HG03175 (cell line): ENCODE data around the gene MYCN.
"Not testable (repeated sequence)": the region's sequence is repeated elsewhere in the genome, so short reads cannot be mapped to it uniquely, and the experiment has no call there.

ENCODE experiments used
- ATAC-seq: cut with Tn5 transposase; IDR thresholded peaks from one replicate; pipeline ENCODE4 v1.9.1; 2021; ENCODE audit warnings: mild to moderate bottlenecking, moderate library complexity; ENCODE audit not compliant: unreplicated experiment

The MYCN gene

DNA sequence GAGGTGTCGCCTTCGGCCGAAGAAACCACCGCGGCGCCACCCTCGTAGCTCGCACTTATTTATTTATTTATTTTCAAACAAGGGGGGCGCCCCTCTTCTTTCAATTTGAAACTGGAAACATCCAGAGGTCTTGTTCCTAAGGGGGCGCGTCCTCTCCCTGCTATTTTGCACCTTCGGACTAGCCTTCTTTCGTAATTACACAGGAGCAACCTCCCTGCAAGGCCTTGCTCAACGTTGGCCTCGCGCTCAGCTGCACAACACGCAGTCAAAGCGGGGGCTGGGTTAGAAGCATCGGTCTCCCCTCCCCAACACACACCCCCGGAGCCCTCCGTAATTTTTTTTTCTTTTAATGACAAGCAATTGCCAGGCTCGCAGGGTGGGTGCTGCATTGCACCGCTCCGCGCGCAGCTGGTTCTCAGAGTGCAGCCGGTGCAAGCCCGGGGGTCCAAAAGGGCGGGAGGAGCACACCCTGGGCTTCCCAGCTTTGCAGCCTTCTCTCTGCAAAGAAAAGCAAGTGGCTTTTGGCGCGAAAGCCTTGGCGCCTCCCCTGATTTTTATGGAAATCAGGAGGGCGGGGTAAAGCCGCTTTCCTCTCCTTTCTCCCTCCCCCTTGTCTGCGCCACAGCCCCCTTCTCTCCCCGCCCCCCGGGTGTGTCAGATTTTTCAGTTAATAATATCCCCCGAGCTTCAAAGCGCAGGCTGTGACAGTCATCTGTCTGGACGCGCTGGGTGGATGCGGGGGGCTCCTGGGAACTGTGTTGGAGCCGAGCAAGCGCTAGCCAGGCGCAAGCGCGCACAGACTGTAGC lies at the start of gene MYCN:
Gene MYCN (plus strand): TSS at position 697 of the 807 bp plus-strand sequence. CDS start 1,515 bp downstream, outside the sequence.
- ATAC-seq: peak; percentile 20

DNA sequence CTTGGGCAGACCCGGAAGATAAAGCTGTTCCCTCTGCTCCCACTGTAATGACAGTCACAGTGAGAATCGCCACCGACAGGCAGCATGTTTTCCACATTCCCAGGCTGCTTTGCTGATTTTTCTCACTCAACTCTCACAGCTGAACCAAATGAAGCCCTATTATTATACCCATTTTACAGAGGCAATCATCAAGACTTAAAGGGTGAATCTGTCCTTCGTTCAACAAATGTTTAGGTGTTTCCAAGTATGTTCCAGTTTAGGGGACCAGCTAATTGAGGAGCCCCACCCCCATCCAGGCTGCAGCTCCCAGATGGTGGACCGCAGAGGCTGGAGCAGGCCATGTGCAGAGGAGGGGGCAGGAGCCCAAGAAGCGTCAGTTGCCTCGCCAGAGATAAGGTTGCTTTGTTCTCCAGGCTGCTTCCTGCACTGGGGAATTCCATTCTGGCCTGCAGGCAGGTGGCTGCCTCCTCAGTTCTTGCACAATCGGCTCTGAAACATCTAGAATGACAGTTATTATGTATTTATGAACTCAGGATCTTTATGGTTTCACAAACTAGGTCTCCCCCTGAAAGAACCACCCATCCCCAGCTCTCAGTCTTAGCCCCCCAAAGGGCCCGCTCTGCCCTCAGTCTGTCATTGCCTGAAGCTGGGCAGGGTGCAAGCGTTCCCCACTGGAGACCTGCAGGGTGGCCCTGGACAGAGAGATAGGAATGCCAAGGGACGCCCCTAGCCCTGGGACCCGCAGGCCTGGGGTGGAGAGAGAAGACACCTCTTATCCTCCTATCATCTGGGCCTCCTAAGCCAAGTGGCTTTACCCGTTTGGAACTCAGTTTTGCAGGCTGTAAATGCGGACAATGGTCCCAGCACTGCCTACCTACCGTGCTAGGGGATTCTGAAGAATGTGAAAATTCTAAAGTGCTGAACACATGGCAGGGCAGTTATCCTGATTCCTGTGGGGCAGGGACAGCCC lies 49.1 kb upstream of the MYCN start:
- no peak for ATAC-seq

DNA sequence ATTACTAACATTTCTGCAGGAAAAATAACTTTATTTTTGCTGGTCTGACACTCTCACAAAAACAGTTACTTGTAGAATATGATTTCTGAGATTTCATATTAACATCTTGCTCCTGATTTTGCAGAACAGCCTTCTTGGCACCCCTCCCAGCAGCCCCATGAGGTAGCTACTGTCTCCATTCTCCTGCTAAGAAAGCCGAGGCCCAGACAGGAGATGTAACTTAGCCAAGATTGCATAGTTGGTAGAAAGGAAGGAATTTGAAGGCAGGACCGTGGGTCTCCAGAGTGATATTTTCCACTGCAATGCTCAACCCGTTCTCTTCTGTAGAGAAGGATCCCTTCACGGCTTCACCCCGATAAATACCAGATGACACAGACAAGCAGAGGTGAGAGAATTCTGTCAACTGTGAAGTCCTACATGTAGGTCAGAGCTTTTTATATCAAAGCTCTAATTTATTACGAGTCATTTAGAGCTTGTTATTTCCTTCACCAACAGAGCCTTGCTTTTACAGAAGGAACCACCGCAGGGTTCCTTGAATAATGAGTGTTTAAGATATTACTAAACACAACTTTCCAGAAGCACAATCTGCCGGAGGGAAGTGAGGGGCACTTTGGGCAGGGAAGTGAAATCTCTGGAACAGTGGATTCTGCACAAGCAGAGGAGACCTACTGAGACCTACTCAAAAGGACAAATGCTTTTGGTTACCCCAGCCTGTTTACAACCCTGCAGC lies 48.0 kb upstream of the MYCN start:
- no peak for ATAC-seq

DNA sequence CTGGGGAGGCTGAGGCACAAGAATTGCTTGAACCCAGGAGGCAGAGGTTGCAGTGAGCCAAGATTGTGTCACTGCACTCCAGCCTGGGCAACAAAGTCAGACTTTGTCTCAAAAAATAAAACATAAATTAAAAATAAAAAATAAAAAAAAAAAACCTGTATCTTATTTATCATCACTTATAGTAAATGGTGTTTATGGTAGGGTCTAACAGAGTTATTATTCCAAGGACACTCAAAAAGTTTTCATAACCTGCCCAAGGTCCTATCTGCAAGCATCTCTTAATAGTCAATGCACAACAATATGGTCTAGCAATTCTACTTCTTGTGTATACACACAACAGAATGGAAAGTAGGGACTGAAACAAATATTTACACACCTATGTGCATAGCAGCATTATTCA lies 47.3 kb upstream of the MYCN start:
- no peak for ATAC-seq

DNA sequence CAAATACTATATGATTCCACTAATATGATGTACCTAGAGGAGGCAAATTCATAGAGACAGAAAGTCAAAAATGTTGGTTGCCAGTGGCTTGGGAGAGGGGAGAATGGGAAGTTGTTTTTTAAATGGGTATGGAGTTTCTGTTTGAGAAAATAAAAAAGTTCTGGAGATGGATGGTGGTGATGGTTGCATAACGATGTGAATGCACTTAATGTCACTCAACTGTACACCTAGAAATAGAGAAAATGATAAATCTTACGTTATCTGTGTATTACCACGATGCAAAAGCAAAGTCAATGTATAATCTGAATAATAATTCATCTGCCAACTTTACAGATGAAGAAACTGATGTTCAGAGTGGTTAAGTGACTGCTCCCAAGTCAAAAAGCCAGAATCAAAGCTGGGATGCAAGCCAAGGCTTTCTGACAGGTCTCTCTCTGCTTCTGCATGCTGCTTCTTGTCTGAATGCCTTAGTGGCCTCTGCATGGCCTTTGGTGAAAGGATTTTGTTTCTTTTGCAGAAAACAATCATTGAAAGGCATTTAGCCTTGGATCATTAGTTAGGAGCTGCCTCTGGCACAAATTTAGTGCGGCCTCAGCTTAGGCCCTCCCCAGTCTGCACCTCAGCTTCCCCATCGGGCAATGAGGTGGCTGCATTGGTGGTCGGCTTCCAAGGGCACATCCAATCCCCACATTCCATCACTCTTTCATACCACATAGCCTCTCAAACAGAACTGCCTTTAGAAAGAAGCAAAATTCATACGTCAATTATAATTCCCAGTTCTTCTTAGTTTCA lies 46.5 kb upstream of the MYCN start:
- ATAC-seq: no peak

DNA sequence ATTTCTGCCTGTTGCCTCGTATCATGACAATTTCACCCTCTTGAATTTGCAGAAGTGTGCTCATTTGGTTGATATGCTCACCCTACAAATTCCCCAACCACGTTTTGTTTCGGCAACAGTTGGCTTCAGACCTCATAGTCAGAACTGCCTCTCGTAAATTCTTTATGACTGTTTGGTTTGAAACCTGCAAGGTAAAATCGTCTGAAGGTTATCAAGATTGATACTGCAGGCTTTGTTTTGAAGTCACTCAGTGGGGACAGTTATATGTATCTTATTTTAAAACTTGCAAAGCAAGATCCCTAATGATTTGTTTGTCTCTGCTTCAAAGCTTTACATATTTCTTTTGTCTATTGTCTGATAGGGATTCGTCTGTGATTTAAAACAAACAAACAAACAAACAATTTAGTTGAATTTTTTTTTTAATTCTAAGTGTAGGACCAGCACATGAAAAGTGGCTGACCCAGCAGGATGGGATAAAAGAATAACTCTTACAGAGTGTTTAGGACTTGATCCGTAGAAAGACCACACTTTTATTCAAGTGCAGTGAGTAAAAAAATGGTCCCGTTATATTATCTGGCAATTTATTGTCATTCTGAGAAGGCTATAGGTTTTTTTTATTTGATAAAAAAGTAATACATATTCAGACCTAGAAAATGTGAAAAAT lies 45.7 kb upstream of the MYCN start:
- no peak for ATAC-seq

DNA sequence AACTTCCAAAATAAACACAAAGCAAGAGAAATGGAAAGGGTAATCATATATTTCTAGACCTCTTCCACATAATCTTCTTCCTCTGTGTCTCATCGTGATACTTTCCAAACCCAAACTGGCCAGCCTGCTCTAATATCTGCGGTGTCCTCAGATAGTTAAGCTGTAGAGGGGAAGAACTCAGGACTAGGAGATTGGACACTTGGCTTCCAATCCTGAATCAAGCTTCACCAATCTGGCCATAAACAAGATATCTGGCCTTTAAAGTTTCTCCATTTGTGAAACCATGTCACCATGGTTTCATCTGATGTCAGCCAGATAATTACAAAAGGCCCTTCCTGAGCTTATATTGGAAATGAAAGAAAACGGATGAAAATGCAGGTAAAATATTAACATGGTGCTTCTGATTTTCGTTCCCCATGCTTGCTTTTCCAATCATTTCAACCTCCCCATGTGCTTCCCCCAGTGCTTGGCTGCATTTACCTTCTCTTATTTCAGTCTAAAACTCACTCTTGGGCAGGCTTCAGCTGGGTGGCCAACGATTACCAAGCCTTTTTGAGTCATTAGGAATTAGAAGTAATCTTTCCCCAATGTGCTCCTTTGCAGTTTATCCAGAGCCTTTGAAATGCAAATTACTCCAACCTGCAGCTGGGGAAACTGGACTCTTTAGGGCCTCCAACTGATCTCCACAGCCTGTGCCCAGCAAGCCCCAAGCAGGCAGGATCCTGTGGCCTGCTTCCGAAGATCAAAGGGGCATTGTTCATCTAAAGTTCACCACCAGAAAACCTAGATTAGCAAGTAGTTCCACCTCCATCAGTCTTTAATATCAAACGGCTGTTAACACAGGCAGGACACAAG lies 44.5 kb upstream of the MYCN start:
- no peak for ATAC-seq

DNA sequence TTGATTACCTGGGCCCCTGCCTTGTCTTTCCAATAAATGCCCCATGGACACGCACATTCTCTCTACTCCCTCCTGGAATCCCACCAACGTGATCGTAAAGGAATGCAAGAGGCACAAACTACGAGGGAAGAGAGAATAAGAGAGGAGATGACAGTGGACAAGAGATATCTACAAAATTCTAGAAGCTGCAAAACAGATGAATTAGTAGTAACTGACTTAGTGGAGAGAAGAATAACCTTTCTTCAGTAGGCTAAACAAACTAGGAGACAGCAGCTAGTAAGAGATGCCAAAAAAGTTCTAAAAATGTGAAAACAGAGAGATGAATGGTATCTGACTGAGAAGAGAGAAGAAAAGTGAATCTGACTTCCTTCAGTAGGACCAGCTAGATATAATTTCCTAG lies 43.5 kb upstream of the MYCN start:
- no peak for ATAC-seq

DNA sequence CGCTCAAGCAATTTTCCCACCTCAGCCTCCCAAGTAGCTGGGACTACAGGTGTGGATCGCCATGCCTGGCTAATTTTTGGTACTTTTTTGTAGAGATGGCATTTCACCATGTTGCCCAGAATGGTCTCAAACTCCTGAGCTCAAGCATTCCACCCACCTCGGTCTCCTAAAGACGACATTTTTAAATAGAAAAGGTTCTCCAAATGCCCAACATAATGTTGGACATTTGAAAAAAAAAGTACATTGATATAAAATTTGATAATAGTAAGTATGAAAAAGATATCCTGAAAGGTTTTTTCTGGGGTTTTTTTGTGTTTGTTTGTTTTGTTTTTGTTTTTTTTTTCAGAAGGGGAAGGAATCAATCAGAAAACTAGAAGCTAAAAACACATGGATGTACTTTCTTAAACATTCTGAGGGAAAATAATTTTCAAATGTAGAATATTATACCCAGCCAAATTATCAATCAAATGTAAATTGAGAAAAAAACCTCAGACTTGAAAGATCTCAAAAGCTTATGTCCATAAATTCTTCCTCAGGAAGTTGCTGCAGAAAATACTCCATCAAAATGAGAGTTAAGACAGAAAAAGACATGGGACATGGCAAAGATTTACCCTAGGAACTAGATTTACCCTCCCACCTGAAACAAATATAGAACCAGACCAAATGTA lies 42.8 kb upstream of the MYCN start:
- no peak for ATAC-seq

DNA sequence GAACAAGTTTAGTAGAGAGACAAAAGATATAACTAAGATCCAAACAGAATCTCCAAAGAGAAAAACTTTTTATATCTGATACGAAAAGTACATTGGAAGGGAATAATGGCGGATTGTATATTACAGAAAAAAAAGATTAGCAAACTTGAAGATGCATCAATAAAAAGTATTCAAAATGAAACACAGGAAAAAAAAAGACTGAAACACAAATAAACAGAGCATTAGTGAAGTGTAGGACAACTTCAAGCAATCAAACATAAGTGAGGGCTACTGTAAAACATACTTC lies 41.1 kb upstream of the MYCN start:
- no peak for ATAC-seq

DNA sequence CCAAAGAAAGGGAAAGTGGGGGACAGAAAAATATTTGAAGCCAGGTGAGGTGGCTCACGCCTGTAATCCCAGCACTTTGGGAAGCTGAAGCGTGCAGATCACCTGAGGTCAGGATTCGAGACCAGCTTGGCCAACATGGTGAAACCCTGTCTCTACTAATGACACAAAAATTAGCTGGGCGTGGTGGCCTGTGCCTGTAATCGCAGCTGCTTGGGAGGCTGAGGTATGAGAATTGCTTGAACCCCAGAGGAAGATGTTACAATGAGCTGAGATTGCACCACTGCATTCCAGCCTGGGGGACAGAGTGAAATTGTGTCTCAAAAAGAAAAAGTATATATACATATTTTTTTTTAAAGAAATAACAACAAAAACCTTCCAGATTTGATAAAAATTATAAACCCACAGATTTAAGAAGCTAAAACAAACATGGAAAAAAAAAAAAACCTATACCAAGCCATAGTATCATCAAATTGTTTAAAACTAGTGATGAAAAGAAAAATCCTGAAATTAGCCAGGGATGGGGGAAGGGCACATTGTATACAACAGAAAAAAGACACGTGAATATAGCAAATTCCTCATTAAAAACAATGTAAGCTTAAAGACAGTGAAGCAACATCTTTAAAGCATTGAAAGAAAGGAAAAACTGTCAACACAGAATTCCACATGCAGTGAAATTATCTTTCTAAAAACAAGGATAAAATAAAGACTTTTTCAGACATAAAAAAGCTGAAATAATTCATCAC lies 40.4 kb upstream of the MYCN start:
- ATAC-seq: no peak

DNA sequence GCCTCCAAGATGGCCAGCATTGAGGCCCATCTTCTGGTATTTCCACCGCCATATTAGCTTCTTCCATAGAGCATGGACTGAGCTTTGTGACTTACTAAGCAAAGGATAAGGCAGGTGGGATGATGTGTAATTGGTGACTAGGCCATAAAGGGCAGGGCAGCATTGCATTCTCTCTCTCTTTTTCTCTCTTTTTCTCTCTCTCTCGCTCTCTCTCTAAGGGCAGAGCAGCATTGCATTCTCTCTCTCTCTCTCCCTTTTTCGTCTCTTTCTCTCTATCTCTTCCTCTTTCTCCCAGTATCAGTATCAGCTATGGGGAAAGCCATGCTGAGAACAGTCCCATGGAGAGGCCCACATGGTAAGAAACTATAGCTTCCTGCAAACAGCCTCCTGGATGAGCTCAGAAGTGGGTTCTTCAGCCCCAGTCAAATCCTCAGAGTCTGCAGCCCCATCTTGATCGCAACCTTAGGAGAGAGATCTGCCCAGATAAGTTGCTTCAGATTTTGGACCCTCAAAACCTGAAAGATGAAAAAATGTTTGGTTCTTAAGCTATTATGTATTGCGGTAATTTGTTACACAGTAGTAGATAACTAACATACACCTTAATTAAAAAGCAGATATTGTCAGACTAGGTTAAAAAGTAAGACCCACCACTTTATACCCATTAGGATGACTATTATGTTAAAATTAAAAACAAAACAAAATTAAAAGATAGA lies 39.1 kb upstream of the MYCN start:
- no peak for ATAC-seq

DNA sequence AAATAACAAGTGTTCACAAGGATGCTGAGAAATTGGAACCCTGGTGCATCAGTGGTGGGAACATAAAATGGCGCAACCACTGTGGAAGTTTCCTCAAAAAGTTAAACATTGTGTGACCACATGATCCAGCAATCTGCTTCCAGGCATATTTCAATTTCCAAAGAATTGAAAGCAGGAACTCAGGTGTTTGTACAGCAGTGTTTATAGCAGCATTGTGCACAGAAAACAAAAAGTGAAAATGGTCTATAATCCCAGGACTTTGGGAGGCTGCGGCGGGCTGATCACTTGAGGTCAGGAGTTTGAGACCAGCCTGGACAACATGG lies 38.6 kb upstream of the MYCN start:
- no peak for ATAC-seq

DNA sequence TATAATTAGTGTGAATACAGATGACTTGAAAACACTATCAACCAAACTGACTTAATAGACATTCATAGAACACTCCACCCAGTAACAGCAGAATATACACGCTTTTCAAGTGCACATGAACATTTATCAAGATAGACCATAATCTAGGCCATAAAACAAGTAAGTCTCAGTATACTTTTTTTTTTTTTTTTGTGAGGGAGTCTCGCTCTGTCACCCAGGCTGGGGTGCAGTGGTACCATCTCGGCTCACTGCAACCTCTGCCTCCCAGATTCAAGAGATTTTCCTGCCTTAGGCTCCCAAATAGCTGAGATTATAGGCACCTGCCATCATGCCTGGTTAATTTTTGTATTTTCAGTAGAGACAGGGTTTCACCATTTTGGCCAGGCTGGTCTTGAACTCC lies 36.4 kb upstream of the MYCN start:
- not testable (repeated sequence) for ATAC-seq

DNA sequence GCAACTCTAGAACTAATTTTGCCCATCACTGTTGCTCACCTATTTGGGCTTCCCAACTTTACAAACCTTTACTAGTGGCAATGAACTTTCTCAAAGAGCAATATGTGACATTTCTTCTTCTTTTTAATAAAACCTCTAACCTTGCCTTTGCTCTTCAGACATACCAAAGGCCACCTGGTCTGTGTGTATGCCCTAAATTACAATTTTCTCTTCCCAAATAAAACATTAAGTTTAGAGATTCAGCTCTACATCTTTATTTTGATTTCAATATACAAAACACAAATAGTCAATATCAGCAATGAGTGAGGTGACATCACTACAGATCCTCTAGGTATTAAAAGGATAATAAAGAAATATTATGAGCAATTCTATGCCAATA lies 35.1 kb upstream of the MYCN start:
- ATAC-seq: no peak

DNA sequence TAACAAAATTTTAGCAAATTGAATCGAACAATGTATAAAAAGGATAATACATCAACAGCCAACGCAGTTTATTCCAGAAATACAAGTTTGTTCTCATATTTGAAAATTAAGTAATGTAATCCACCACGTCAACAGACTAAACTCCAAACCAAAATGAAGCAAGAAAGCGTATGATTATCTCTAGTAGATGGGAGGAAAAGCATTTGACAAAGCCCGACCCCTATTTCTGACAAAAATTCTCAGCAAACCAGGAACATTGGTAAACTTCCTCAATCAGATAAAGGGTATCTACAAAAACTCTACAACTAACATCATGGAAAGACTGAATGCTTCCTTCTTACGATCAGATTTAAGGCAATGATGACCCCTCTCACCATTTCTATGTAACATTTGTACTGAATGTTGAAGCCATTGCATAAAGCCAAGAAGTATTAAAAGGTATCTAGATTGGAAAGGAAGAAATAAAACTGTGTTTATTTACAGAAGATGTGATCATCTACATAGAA lies 34.3 kb upstream of the MYCN start:
- ATAC-seq: no peak

DNA sequence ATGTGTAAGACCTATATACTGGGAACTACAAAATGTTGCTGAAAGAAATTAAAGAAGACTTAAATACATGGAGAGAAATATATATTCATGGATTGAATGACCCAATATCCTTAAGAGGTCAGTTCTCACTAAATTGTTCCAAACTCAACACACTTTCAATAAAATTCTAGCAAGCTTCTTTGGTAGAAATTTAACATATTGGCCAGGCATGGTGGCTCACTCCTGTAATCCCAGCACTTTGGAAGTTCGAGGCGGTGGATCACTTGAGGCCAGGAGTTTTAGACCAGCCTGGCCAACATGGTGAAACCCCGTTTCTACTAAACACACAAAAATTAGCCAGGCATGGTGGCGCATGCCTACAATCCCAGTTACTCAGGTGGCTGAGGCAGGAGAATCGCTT lies 33.6 kb upstream of the MYCN start:
- ATAC-seq: no peak
